MM.1S (cell line): Measurements from ENCODE around the gene IL15RA.

Experiments
- DNase-seq: peaks from one replicate; pipeline ENCODE4 v3.0.0-alpha.2; 2015
- H2AFZ ChIP-seq: fragments of 300-600 bp; sonication (generic); 2 replicates; pipeline ENCODE4 v1.6.0; 2016; ENCODE audit warnings: antibody characterized with exemption, low read length
- H3F3A ChIP-seq: fragments of 300-600 bp; sonication (generic); 2 replicates; pipeline ENCODE4 v1.6.1; 2016; ENCODE audit warnings: mild to moderate bottlenecking, antibody characterized with exemption, low read length, moderate library complexity, mixed read lengths; ENCODE audit not compliant: insufficient read depth
- H3K27ac ChIP-seq: fragments of 300-600 bp; sonication (generic); 2 replicates; pipeline ENCODE4 v1.5.1; 2016; ENCODE audit warnings: mild to moderate bottlenecking, low read length
- H3K27me3 ChIP-seq: fragments of 300-600 bp; sonication (generic); replicated peaks from 2 replicates; pipeline ENCODE4 v1.6.0; 2016; ENCODE audit warnings: low read length; ENCODE audit not compliant: insufficient read depth
- H3K36me3 ChIP-seq: fragments of 300-600 bp; sonication (generic); replicated peaks from 2 replicates; pipeline ENCODE4 v1.6.1; 2016; ENCODE audit warnings: mild to moderate bottlenecking, low read length, mixed read lengths; ENCODE audit not compliant: insufficient read depth
- H3K4me1 ChIP-seq: fragments of 300-600 bp; sonication (generic); 2 replicates; pipeline ENCODE4 v1.6.1; 2016; ENCODE audit warnings: low read length, mixed read lengths
- H3K4me2 ChIP-seq: fragments of 300-600 bp; sonication (generic); 2 replicates; pipeline ENCODE4 v1.6.0; 2016; ENCODE audit warnings: low read depth, low read length
- H3K4me3 ChIP-seq: fragments of 300-600 bp; sonication (generic); 2 replicates; pipeline ENCODE4 v1.5.1; 2016; ENCODE audit warnings: low read length, mixed read lengths
- H3K79me2 ChIP-seq: fragments of 300-600 bp; sonication (generic); 2 replicates; pipeline ENCODE4 v1.6.1; 2016; ENCODE audit warnings: mixed run types, low read length, mixed read lengths
- H3K9ac ChIP-seq: fragments of 300-600 bp; sonication (generic); 2 replicates; pipeline ENCODE4 v1.6.1; 2016; ENCODE audit warnings: low read length, mixed read lengths
- H3K9me2 ChIP-seq: fragments of 300-600 bp; sonication (generic); replicated peaks from 2 replicates; pipeline ENCODE4 v1.6.1; 2016; ENCODE audit warnings: mild to moderate bottlenecking, low read length, mixed read lengths; ENCODE audit not compliant: insufficient read depth
- H3K9me3 ChIP-seq: fragments of 300-600 bp; sonication (generic); replicated peaks from 2 replicates; pipeline ENCODE4 v1.6.1; 2016; ENCODE audit warnings: mild to moderate bottlenecking, low read length, mixed read lengths; ENCODE audit not compliant: insufficient read depth
- H4K20me1 ChIP-seq: fragments of 300-600 bp; sonication (generic); 2 replicates; pipeline ENCODE4 v1.6.1; 2016; ENCODE audit warnings: mild to moderate bottlenecking, low read length, moderate library complexity, mixed read lengths; ENCODE audit not compliant: insufficient read depth
- CTCF ChIP-seq: fragments of 300-600 bp; sonication (generic); IDR thresholded peaks from 2 replicates; pipeline ENCODE4 v1.5.1; 2016; ENCODE audit warnings: antibody characterized with exemption, low read length, mixed read lengths
- EZH2 ChIP-seq: fragments of 300-600 bp; sonication (generic); optimal IDR thresholded peaks from 2 replicates; pipeline ENCODE3; 2017; ENCODE audit warnings: low read depth, mild to moderate bottlenecking, antibody characterized with exemption, low read length, mixed read lengths
- EZH2phosphoT487 ChIP-seq: fragments of 300-600 bp; sonication (generic); IDR thresholded peaks from 2 replicates; pipeline ENCODE4 v1.6.1; 2018; ENCODE audit warnings: antibody characterized with exemption, low read length

Gene IL15RA

DNA sequence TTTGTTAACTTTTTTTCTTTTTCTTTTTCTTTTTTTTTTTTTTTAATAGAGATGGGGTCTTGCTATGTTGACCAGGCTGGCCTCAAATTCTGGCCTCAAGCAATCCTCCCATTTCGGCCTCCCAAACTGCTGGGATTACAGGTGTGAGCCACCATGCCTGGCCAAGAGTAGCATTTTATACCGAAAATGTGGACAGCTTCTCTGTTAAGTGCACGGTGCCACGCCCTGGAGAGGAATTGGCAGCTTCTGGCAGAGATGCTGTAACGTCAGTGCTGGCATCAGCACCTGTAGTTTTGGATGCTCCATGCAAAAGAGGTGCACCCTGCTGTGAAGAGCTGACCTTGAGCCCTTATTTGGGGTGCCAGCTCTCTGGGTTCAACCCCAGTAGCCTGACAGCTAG, 18.2 kb downstream of the IL15RA start:
- no peak for TF ChIP-seq EZH2
- no peak for TF ChIP-seq CTCF
- TF ChIP-seq EZH2phosphoT487 = no peak
- Histone ChIP-seq H2AFZ (no peak overlapping the region), H4K20me1 (no peaks in the 10 kb centered on the region), H3K4me1 (no peaks in the 10 kb centered on the region), H3K36me3 (0 out of 2 replicates have a peak, but pooled peaks cover 5% of the 10 kb centered on the region), H3K27ac (no peak overlapping the region), H3K4me3 (no peak overlapping the region), H3K9me3 (no peaks in the 10 kb centered on the region), H3K9me2 (no peaks in the 10 kb centered on the region), H3K4me2 (no peak overlapping the region), H3K27me3 (no peaks in the 10 kb centered on the region), H3K9ac (no peak overlapping the region), H3K79me2 (no peaks in the 10 kb centered on the region), H3F3A (no peaks in the 10 kb centered on the region)
- no peak for DNase-seq

GRCh38 chr10:5958675-5959074, 18.7 kb downstream of the IL15RA start:
- H4K20me1 ChIP-seq = no peaks in the 10 kb centered on the region

DNA sequence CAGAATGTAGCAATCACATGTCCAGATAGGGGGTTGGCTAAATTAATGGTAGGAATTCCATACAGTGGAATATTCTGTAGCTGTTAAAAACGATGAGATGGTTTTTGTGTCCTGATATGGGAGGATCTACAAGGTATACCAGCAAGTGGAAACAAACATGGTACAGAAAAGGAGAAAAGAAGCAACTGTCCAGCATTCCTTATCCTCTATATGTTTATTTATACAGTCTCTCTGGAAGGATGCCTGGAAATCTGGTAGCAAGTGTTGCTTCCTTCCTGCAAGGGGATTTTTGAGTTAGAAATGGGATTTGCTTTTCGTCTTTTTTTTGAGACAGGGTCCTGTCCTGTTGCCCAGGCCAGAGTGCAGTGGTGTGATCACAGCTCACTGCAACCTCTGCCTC, 19.3 kb downstream of the IL15RA start:
- TF ChIP-seq CTCF (no peak), EZH2phosphoT487 (no peak), EZH2 (no peak)
- no peak overlapping the region for H2AFZ ChIP-seq
- H3K27ac ChIP-seq = no peak overlapping the region
- H3F3A ChIP-seq = no peaks in the 10 kb centered on the region
- no peaks in the 10 kb centered on the region for H3K9me2 ChIP-seq
- H3K27me3 ChIP-seq = no peaks in the 10 kb centered on the region
- no peaks in the 10 kb centered on the region for H3K79me2 ChIP-seq
- H3K9ac ChIP-seq = no peak overlapping the region
- no peak for DNase-seq
- H3K36me3 ChIP-seq = 0 out of 2 replicates have a peak, but pooled peaks cover 5% of the 10 kb centered on the region
- no peak overlapping the region for H3K4me2 ChIP-seq
- no peaks in the 10 kb centered on the region for H4K20me1 ChIP-seq
- H3K4me3 ChIP-seq = no peak overlapping the region
- no peaks in the 10 kb centered on the region for H3K4me1 ChIP-seq
- no peaks in the 10 kb centered on the region for H3K9me3 ChIP-seq

More at GRCh38 chr10:5958675-5959074, 18.7 kb downstream of the IL15RA start:
- no peak for TF ChIP-seq EZH2phosphoT487
- no peak for TF ChIP-seq EZH2
- no peak for TF ChIP-seq CTCF
- Histone ChIP-seq H3K4me2 (no peak overlapping the region), H3K27ac (no peak overlapping the region), H2AFZ (no peak overlapping the region), H3K9me2 (no peaks in the 10 kb centered on the region), H3K9ac (no peak overlapping the region), H3F3A (no peaks in the 10 kb centered on the region), H3K36me3 (0 out of 2 replicates have a peak, but pooled peaks cover 5% of the 10 kb centered on the region), H3K4me1 (no peaks in the 10 kb centered on the region), H3K79me2 (no peaks in the 10 kb centered on the region), H3K9me3 (no peaks in the 10 kb centered on the region), H3K4me3 (no peak overlapping the region), H3K27me3 (no peaks in the 10 kb centered on the region)
- no peak for DNase-seq
